Activated CD4-positive, alpha-beta T cell treated with anti-CD3 and anti-CD28 coated beads, Interleukin-2, Interleukin-4, amounts not matched to agents 100 ng/mL and 50 ng/mL, durations not matched to agents 16 hours and 8 hours (primary cell): ENCODE measurements around the gene NACA.
"Not testable (repeated sequence)": the region's sequence is repeated elsewhere in the genome, so short reads cannot be mapped to it uniquely, and the experiment has no call there.

Source experiments
- DNase-seq: peaks from one replicate; pipeline ENCODE4 v3.0.0-alpha.2; 2020; ENCODE audit warnings: low spot score

The NACA gene

GRCh38 chr12:56724972-56725722 lies at the start of gene NACA:
Gene NACA (minus strand): TSS chr12:56725299. CDS start chr12:56724521, 778 bp downstream.
- DNase-seq = peak; percentile 99

- DNase-seq = no peak
These were observed 48.0 kb upstream of the NACA start for GRCh38 chr12:56773113-56773512.

GRCh38 chr12:56772625-56773024 lies 47.5 kb upstream of the NACA start:
- no peak for DNase-seq

GRCh38 chr12:56769868-56770267 lies 44.8 kb upstream of the NACA start:
- DNase-seq = no peak

- no peak for DNase-seq
These were observed 43.3 kb upstream of the NACA start for GRCh38 chr12:56768424-56768823.

GRCh38 chr12:56766535-56766934 lies 41.4 kb upstream of the NACA start:
- no peak for DNase-seq

- DNase-seq = no peak
These were observed 38.9 kb upstream of the NACA start for GRCh38 chr12:56763753-56764657.

GRCh38 chr12:56761812-56762211 lies 36.7 kb upstream of the NACA start:
- no peak for DNase-seq

- no peak for DNase-seq
These were observed 35.4 kb upstream of the NACA start for GRCh38 chr12:56760460-56760859.

- DNase-seq = no peak
These were observed 34.3 kb upstream of the NACA start for GRCh38 chr12:56759263-56759908.

GRCh38 chr12:56758728-56759262 lies 33.7 kb upstream of the NACA start:
- DNase-seq = no peak

GRCh38 chr12:56757971-56758370 lies 32.9 kb upstream of the NACA start:
- DNase-seq = not testable (repeated sequence)

GRCh38 chr12:56753566-56753965 lies 28.5 kb upstream of the NACA start:
- DNase-seq = no peak

- peak; percentile 92 for DNase-seq
These were observed 26.9 kb upstream of the NACA start, which contains the start of gene PRIM1 for GRCh38 chr12:56751712-56752598. Gene PRIM1 (minus strand): TSS chr12:56752323. CDS start chr12:56752298, 25 bp downstream.

- not testable (repeated sequence) for DNase-seq
These were observed 25.5 kb upstream of the NACA start for GRCh38 chr12:56750596-56750995.

GRCh38 chr12:56749853-56750252 lies 24.8 kb upstream of the NACA start:
- DNase-seq = no peak

- DNase-seq = no peak
These were observed 24.3 kb upstream of the NACA start for GRCh38 chr12:56749359-56749758.

- DNase-seq = no peak
These were observed 3.2 kb upstream of the NACA start for GRCh38 chr12:56728139-56728861.

GRCh38 chr12:56726196-56726675 lies 1.1 kb upstream of the NACA start:
- DNase-seq = not testable (repeated sequence)

GRCh38 chr12:56725723-56726102 lies 614 bp upstream of the NACA start:
- DNase-seq = no peak

GRCh38 chr12:56724701-56724971 lies 463 bp downstream of the NACA start:
- peak; percentile 16 for DNase-seq
